ENCODE measurements around the gene RAD51B.
"Not testable (repeated sequence)": the region's sequence is repeated elsewhere in the genome, so short reads cannot be mapped to it uniquely, and the experiment has no call there.

Gene RAD51B

DNA sequence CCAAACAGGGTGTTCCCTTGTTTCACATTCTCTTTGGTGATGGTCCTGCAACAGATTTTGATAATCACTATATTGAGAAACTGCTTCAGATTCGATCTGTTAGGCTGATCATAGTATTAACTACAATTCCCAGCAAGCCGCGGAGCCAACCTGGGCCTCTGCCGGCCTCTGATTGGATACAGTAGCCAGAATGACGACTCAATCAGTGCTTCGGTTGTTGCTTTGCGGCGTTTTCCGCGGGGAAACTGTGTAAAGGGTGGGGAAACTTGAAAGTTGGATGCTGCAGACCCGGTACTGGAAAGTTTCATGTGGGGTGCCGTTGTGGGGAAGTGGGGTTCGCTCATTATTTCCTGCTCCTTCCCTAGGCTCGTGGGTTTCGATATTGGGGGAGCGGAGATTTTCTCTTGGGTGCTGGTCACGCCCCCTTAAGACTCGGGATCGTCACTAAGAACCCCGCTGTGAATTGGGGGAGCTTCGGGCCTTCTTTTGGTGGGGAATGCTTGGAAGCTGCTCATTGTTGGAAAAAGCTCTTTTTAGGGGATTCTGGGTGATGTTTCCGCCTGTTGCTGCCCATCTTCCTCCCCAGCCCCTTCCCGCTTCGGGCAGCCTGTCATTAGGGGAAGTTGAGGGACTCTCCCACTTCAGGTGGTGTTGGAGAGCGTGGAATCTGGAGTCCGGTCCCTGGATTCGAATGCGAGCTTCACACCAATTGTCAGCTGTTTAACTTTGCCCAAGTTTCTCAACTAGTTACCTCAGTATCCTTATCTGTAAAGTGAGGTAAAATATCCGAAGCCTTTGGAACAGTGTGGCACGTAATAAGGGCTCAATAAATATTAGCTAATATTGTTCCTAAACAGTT is at the start of gene RAD51B:
RAD51B (plus strand) TSS at position 217 of the 859 bp plus-strand sequence.
- DNase-seq = peak; percentile 92

DNA sequence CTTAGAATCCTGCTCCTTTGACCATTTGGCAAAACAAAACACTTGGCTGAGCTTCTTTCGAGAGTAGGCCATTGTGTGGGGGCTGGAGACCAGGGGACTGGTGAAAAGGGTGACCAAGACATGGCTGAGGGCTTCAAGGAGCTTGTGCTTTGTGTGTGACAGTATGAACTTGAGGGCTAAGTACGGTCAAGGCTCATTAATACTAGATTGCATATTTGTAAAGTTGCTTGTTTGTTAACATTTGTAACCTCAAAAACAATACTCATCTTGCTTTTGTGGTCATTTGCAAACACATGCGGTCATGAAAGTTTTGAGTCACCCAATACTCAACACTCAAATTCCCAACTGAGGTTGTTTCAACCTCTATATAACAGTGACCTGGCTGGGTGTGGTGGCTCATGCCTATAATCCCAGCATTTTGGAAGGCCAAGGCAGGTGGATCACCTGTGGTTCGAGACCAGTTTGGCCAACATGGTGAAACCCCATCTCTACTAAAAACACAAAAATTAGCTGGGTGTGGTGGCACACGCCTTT is 45.7 kb upstream of the RAD51B start:
- no peak for DNase-seq

DNA sequence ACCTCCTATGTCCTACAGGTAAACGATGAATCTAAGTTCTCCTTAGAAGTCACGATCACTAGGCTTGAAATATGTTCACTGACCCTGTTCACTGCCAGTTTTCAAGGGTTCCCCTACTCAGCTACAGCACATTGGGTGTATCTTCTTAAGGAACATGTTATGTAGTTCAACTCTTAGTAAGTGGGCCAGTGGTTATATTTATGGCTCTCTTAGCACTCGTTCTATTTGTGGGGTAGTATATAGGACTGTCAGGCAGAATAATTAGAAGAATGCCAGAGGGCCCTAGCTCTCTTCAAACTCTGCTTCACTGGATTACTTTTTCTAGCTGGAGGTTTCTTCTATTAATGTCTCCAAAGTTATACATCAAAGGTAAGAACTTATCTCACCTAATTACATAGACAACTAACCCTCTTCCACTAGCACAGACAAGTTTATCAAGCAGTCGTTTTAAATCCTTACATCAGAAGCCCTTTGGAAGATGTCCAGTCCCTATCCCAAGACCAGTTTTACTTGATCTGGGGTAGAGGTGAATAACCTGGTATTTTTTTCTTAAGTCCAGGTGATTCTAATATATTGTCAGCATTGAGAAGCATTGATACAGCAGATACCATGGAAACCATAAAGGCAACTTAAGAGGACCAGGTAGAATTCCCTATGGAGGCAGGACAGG is 42.8 kb upstream of the RAD51B start:
- no peak for DNase-seq

DNA sequence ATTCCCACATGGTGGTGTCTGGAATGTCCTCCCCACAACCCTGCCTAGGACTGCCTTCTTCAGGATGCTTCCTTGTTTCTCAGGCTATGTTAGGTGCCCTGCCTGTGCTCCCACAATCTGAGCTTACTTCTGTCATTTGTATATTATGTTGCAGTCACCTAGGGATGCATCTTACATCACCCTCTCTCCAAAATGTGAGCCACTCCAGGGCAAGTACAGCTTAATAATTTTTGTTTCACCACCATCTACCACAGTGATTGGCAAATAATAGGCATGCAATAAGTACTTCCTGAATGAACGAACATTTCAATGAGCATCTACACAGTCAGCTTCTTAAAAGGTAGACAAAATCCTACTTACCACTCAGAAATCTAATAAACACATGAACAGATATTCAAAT is 40.8 kb upstream of the RAD51B start:
- DNase-seq = no peak

DNA sequence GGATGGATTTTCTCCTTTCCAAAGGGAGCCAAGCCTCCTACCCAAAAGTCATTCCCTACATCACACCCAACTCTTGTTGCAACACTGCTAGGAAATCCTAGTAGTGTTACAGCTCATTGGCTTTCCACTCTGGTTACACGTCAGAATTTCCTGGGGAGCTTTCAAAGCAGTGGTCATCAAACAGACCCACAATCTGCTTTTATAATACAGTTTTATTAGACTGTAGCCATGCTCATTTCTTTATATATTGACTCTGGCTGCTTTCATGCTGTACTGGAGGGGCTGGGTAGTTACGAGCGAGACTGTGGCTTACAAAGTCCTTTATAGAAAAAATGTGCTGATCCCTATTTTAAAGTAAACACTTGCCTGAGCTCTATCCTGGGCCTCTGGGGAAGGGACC is 37.5 kb upstream of the RAD51B start:
- DNase-seq = no peak

DNA sequence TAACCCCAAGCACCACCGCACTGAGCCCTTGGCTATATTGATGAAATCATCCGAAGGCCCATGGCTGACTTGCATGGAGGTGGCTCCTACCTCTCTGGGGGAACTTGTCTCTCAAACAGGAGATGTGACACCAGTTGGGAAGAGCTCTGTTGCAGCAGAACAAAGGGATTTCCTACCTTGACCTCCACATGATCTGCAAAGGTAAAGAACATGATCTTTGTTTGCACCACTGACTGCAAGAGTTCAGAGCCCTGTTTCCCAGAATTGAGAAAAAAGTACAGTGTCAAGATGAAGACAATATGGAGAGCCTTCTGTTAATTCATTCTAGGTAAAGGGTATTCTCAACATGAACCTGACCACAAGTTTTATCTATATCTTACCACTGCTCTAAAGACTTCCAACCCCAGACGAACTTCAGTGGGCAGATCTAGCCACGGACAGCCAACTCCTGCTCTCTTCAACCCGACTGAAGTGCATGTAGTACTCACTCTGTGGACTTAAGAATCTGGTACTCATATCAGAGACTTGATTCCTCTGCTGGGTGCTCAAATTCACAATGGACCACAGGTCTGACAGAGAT is 35.2 kb upstream of the RAD51B start:
- no peak for DNase-seq

DNA sequence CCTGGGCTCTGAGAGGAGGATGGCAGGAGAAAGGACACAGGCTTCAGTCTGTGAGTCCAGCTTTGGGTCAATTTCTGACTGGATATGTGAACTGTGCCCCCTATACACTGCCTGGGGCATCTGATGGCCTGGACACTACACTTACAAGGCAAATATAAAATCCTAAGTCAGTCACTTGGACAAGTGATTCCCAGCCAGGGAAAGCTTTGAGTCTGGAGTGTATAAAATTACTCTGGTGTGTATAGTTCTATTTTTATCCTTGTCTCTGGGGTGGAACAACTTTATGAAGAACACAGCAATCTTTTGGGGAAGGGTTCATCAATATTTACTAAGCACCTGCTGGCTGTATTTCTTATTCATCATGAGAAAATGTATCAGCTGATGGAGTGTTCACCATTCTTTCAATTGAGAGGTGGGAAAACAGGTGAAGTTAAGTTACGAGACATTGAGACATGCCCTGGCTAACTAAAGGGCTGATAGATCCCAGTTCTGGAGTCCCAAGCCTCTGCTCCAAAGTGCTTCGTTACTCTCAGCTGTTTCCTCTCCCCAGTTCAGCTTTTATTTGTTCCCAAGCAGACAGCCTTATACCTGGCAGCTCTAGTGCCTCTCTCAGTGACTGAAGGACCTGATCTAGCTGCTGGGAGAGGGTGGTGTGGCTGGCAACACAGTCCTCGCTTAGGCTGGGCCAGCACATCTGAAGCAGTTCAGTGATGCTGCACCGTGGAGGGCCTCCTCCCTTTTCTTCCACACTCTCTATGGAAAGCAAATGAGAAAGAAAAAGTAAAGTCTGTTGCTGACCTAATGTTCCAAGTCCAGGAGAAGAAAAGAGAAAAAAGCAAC is 34.1 kb upstream of the RAD51B start:
- DNase-seq = no peak

DNA sequence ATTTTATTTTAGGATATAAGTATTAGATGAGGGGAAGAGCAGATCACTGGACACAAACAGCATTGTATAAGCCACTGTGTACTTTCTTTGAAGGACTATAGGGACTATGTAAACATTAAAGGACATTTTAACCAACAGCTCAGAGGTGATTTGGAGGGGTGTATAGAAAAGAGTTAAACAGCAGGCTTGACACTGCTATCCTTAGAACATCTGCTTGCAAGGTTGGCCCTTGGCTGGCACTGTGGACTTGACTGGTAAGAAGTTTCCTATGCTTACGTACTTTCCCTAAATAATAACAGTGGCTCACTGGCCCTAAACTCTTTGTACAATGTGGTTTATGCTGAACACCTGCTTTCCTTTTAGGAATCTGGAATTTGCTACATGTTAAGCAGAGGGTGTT is 31.9 kb upstream of the RAD51B start:
- DNase-seq = no peak

DNA sequence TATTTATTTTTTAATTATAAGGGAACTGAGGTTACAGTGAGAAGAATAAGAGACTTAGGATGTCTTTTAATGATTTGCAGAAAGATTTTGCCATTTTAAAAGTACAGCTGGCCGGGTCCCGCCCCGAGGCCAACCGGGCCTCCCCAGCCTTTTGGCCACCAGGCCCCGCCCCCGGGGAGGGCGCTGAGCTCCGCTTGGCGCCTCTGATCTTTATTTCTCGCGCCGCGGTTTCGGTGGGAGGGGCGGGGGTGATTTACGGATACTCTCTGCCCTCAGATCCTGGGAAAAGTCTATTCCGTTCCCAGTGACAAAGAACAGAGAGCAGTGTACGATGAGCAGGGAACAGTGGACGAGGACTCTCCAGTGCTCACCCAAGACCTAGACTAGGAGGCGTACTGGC is 20.8 kb upstream of the RAD51B start:
- no peak for DNase-seq

DNA sequence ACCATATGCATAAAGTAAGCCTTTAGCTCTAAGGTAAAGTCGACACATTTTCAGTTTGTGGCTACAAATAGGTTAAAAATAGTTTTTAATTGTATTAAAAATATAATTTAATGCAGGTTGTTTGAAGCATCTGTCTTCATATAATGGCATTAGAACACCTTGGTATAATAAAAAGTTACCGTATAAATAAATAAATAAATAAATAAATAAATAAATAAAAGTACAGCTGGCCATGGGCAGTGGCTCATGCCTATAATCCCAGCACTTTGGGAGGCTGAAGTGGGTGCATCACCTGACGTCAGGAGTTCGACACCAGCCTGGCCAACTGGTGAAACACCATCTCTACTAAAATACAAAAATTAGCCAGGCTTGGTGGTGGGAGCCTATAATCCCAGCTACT is 18.8 kb upstream of the RAD51B start:
- no peak for DNase-seq

DNA sequence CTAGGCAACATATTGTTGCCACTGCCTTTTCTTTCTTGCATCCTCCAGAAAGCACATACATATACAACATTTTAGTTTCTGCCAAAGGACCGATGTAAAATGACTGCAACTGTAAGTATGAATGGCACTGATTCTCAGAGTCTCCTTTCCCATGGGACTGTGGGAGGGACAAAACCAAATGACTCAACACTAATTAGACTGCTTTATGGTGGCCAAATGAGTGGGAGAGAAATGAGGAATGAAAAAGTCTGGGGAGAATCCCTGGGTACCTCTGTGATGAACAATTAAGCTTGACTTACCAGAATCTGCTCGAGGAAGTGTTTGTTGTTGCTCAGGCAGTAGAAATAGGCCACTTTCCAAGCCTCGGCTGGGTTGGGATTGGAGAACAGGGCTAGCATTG is 13.3 kb upstream of the RAD51B start:
- no peak for DNase-seq

DNA sequence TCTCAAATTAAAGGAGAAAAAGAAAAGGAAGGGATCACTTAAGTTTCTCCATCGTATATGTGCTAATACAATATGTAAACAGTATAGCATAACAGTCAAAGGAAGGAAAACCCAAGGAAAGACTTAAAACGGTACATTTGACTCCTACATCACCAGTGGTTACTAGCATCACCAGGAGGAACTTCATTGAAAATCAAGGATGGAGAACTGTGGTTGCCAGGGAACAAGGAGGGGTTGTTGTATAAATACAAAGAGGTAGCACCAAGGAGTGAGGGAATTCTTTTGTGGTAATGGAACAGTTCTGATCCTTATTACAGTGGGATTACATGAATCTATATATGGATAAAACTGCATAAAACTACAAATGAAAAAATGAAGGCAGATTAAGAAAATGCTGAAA is 4.8 kb upstream of the RAD51B start:
- DNase-seq = no peak

DNA sequence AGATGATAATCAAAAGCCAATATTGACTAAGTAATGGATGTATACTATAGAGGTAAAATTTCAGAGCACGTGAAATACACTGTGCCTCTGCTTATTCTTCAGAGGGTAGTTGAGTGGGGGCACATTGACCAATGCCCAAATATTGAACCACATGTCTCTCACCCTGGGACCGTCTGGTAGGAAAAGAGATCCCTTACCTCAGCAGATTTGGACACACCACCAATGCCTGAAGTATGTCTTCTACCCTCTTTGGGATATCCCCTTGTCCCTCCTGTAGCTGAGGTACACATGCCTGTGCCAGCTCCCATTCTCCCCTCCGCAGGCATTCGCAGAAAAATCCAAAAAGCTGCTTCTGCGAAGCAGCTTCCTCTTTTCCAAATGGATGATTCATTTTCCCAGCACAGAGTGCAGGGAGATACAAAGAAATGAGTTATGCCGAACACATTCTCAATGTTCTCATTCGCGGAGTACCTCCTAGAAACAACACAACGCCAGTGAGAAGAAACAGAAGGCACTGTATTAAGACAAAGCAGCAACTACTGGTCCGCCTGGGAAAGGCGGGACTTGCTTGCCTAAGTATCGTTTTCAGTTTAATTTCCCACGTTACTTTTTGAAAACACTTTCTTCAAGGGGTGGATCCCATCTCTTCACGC is 3.9 kb upstream of the RAD51B start:
- DNase-seq = peak; percentile 5

DNA sequence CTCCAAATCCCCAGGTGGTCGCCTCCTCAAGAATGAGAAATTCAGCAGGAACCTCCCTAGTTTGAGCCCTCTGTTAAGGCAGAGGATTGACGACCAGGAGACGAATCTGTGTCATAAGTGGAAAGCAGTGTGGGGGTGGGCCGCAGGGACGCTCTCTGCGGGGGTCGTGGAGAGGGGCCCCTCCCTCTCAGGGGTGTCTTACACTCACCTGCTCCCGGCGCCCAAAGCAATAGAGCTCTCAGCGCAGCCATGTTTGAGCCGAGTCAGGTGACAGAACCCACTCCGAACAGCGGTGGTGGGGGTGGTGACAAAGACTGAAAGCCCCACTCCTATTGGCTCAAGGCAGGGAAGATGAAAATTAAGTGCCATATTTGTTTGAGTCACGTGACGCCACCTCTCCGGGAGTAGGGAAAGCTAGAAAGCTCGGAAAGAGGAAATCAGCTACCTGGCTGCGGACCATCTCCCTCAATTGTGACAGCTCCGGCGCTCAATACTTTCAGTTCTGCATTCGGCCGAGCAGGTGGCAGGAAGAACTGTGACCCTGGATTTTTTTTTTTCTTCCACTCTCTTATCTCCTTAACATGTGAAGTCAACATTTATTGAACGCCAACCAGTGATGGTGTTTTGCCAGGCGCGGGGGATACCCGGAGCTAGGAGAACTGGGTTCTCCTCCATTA is 3.1 kb upstream of the RAD51B start, which contains the start of gene ZFYVE26:
ZFYVE26 (minus strand) TSS at position 265 of the 677 bp plus-strand sequence. CDS start 627 bp downstream, outside the sequence.
- DNase-seq = peak; percentile 91

DNA sequence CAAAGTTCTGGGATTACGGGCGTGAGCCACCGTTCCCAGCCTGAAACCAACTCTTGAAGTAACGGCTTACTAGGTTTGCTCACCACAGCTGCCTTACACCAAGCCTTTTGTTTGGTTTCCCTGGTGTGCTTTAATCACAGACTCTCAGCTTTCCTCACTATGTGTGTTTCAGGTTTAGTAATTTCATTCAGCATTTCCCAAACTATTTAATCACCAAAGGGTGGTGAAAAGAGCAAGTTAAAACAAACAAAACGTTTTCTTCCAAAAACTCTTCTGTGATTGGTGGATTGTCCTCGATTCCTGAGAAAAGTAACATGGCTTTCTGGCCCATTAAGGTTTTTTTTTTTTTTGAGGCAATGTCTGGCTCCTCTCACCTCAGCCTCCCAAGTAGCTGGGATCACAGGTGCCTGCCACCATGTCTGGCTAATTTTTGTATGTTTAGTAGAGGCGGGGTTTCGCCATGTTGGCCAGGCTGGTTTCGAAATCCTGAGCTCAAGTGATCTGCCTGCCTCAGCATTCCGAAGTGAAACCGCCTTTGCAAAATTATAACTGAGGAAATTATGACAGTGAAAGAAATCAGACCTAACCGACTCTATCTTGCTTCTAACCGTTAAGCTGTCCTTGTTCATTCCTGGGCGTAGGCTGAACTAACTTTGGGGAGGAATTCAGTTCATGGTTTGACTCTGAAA is 1.7 kb upstream of the RAD51B start:
- DNase-seq = no peak

DNA sequence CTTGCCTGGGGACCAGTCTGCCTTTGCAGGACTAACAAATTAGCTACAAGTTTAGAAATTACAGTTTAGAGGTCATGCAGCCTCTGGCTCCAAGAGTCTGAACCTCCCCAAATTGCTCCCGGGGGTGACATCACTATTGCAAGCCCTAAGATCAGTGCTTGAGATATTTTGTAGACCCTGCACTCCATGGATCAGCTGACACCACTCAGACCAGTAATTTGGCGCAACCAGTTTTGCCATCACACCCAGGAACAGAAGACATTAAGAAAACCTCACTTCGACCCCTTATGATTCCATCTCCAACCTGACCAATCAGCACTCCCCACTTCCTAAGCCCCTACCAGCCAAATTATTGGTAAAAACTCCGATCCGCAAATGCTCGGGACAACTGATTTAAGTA is 1.1 kb upstream of the RAD51B start:
- DNase-seq = not testable (repeated sequence)

DNA sequence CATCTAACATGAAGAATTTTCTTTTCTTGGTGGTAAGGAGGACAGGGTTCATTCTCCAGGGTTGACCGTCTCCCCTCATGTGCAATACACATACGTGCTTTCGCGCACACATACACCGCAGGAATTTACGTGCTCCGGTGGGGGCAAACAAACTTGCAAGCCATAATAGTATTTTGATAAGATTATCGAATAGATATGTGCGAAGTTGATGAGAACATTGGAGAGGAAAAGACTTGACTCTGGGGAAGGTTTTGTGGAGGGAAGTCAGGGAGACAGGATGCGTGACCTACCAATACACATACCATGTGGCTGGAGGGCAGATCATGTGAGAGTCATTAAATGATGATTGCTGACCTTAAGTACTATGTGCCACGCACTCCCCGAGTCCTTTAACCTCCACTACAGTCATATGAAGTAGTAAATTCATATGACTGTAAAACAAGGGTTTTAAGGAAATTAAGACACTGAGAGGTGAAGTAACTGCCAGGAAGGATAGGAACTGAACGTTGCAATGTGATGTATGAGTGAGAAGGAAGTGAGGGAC is 921 bp downstream of the RAD51B start:
- peak; percentile 13 for DNase-seq

DNA sequence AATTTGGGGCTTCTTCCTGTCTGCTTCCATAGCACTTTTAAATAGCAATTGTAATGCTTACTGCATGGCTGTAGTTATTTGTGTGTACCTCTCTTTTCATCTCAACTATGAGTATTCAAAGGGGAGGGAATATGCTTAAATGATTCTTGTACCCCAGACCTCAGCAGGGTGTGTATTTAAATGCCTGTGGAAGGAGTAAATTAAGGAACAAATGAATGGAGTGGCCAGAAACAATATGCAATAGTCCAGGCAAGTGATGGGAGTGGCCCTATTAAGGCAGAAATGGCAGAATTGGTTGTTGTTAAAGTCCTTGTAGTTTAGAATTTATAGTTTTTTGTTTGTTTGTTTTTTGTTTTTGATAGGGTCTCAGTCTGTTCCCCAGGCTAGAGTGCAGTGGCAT is 1.5 kb downstream of the RAD51B start:
- no peak for DNase-seq

DNA sequence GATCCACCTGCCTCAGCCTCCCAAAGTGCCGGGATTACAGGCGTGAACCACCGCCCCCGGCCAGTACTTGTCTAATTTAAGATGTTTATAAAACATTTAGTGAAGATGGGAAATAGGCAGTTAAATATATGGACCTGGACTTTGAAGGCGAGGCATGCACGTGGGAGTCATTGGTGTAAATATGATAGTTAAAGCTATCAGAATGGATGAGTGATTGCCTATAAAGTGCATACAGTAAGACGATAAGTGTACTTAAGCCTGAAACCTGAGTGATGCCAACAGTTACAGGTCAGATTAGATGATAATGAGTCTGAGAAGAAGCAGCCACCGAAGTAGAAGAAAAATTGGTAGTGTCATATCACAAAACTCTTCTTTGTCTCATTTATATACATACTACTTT is 11.5 kb downstream of the RAD51B start:
- no peak for DNase-seq

DNA sequence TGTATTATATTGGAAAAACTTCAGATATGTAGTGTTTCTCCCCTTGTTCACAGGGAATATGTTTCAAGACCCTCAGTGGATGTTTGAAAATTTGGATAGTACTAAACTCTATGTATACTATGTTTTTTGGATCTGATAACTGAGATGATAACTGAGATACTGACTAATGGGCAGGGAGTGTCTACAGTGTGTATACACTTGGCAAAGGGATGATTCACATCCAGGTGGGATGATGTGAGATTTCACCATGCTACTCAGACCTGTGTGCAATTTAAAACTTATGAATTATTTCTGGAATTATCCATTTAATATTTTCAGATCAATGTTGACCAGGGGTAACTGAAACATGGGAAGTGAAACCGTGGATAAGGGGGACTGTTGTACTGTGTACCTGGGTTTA is 13.8 kb downstream of the RAD51B start:
- no peak for DNase-seq

DNA sequence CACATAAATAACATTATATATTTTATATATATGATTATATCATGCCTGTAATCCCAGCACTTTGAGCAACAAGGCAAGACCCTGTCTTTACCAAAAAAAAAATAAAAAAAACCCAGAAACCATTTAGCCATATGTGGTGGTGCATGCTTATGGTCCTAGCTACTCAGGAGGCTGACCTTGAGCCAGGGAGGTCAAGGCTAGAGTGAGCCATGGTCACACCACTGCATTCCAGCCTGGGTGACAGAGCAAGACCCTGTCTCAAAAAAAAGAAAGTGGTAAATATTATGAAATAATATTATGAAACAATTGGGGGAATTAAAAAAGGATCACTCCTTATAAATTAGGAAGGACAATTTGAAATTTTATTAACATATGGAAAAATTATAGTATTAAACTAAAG is 16.0 kb downstream of the RAD51B start:
- DNase-seq = no peak
